Osteocyte (in vitro differentiated cells): ENCODE data around the gene DNAJC11. TPM values are rescaled to one million over a fixed set of nuclear protein-coding genes. Genes with fewer than 3 reads are reported as not detected.
"Not testable (repeated sequence)": the region's sequence is repeated elsewhere in the genome, so short reads cannot be mapped to it uniquely, and the experiment has no call there.

Source experiments
- DNase-seq: peaks from one replicate; pipeline ENCODE4 v3.0.0; 2021; ENCODE audit warnings: mixed read lengths; ENCODE audit not compliant: unreplicated experiment; ENCODE audit errors: extremely low spot score
- H3K27ac Mint-ChIP-seq: one replicate; pipeline ENCODE4 v1.8.0; 2021; ENCODE audit warnings: mild to moderate bottlenecking, mixed read lengths; ENCODE audit not compliant: unreplicated experiment
- H3K27me3 Mint-ChIP-seq: one replicate; pipeline ENCODE4 v1.8.0; 2021; ENCODE audit warnings: mixed read lengths; ENCODE audit not compliant: unreplicated experiment
- H3K36me3 Mint-ChIP-seq: one replicate; pipeline ENCODE4 v1.8.0; 2021; ENCODE audit warnings: mixed read lengths; ENCODE audit not compliant: unreplicated experiment
- H3K4me1 Mint-ChIP-seq: one replicate; pipeline ENCODE4 v1.8.0; 2021; ENCODE audit warnings: mixed read lengths; ENCODE audit not compliant: unreplicated experiment
- H3K4me3 Mint-ChIP-seq: one replicate; pipeline ENCODE4 v1.8.0; 2021; ENCODE audit warnings: mild to moderate bottlenecking, moderate library complexity, mixed read lengths; ENCODE audit not compliant: unreplicated experiment
- H3K9me3 Mint-ChIP-seq: one replicate; pipeline ENCODE4 v1.8.0; 2021; ENCODE audit warnings: mixed read lengths; ENCODE audit not compliant: unreplicated experiment
- CTCF ChIP-seq: fragments of 200-600 bp; sonication (generic); IDR thresholded peaks from 2 replicates; pipeline ENCODE4 v1.5.0; 2021; ENCODE audit warnings: antibody characterized with exemption, mild to moderate bottlenecking, moderate library complexity
- total RNA-seq: library from RNA; stranded (reverse); gene quantifications from 2 replicates; pipeline ENCODE4 v1.2.1, GENCODE V29; 2021

DNAJC11 gene
- total RNA-seq, 1 donor from 2014 or later, result 52.9 TPM

- H3K27ac Mint-ChIP-seq, result no peak overlapping the region
- no peak for TF ChIP-seq CTCF
- H3K36me3 Mint-ChIP-seq, result peaks cover 32% of the 10 kb centered on the region
- H3K4me1 Mint-ChIP-seq, result no peaks in the 10 kb centered on the region
- H3K27me3 Mint-ChIP-seq, result no peaks in the 10 kb centered on the region
- no peak overlapping the region for H3K4me3 Mint-ChIP-seq
- no peaks in the 10 kb centered on the region for H3K9me3 Mint-ChIP-seq
- DNase-seq, result no peak
These were observed 34.5 kb downstream of the DNAJC11 start for GRCh38 chr1:6667139-6667538.

DNA sequence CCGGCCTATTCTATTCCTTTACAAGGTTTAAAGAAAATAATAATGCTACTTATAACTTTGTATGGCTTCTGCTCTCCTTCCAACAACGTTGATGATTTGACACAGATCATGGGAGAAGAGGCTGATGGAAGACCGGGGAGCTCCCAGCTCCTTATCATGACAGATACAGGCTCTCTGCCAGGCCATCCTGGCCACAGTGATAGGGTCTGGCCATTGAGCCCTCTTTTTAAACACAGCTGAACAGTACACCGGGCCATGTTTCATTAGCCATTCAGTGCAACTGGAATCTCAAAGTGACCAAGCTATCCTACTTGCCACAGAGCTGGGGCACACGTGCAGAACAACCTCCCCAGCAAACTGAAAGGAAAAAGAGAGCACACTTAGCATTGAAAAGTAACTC, 34.9 kb downstream of the DNAJC11 start:
- no peak overlapping the region for H3K27ac Mint-ChIP-seq
- no peaks in the 10 kb centered on the region for H3K9me3 Mint-ChIP-seq
- no peak for TF ChIP-seq CTCF
- H3K4me3 Mint-ChIP-seq, result no peak overlapping the region
- H3K27me3 Mint-ChIP-seq, result no peaks in the 10 kb centered on the region
- H3K4me1 Mint-ChIP-seq, result no peaks in the 10 kb centered on the region
- H3K36me3 Mint-ChIP-seq, result peaks cover 32% of the 10 kb centered on the region
- DNase-seq, result no peak

DNA sequence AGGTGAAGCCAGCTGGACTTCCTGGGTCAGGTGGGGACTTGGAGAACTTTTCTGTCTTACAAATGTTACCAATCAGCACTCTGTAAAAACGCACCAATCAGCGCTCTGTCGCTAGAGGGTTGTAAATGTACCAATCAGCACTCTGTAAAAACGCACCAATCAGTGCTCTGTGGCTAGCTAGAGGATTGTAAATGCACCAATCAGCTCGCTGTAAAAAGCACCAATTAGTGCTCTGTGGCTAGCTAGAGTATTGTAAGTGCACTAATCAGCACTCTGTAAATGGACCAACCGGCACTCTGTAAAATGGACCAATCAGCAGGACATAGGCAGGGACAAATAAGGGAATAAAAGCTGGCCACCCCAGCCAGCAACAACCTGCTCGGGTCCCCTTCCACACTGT, 39.1 kb downstream of the DNAJC11 start:
- H3K9me3 Mint-ChIP-seq, H3K4me1 Mint-ChIP-seq, DNase-seq, H3K27me3 Mint-ChIP-seq, H3K27ac Mint-ChIP-seq, H3K4me3 Mint-ChIP-seq: not testable (repeated sequence)
- H3K36me3 Mint-ChIP-seq, result peaks cover 24% of the 10 kb centered on the region

DNA sequence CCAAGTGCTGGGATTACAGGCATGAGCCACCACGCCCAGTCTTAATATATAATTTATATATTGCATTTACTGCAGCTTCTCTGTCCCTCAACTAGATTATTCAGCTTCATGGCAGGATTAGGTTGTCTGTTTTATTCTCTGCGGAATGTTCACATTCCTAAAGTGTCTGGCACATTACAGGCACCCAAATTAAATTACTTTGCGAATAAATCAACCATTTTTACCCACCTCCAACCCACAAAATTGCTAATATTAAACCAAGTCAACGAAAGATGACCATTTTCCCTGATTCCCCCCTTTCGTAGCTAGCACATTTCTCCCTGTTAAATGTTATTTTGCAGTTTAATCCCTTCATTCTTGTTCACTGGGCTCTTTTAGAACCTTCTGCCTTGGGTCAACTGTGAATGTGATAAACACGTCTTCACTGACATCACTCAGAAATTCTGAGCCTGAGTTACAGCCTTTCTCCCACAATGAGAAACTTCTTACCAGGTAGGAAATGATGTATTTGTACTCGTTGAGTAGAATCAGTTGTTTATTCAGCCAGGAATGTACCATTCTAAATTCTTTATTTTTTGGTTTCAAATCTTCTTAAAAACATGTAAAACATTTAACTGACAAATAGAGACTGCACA, 41.1 kb downstream of the DNAJC11 start:
- Mint-ChIP-seq H3K36me3 (peaks cover 20% of the 10 kb centered on the region), H3K27me3 (no peaks in the 10 kb centered on the region), H3K4me1 (no peaks in the 10 kb centered on the region), H3K4me3 (no peak overlapping the region), H3K27ac (no peak overlapping the region), H3K9me3 (no peaks in the 10 kb centered on the region)
- DNase-seq, result no peak
- TF ChIP-seq CTCF, result no peak

DNA sequence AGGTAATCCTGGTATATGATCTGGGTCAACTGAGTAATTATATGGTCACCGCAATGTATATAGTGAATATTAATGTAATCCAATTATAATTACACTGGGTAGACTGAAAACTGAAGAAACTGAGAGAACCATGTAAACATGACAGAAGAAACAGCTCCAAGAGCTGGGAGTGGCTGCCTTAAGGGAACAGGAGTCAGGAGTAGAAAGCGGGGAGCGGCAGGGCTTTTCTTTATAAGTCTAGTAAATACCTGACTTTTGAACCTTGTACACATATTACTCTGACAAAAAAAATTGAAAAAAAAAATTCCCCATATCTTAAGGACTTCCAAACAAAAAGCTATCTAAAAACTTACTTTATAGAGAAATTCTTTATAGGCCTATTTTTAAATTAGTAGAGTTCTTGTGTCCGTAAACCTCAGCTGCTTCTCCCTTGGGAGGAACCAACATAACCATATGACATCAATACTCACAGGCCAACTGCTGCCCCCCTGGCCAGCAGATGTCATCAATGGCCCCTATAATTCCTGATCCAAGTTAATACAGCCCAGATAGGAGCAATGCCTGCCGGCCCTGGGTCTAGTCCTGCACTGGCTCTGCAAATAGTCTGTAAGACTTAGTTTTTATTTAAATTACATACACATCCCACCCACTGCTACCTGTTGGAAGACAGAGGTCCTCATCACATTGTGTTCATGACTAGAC, 43.1 kb downstream of the DNAJC11 start:
- DNase-seq, result no peak
- no peak for TF ChIP-seq CTCF
- Mint-ChIP-seq H3K9me3 (no peaks in the 10 kb centered on the region), H3K4me1 (peaks cover 9% of the 10 kb centered on the region), H3K36me3 (peaks cover 12% of the 10 kb centered on the region), H3K27me3 (no peaks in the 10 kb centered on the region), H3K4me3 (no peak overlapping the region), H3K27ac (no peak overlapping the region)
